ENCODE results near the gene PFDN5. TPM values are rescaled to one million over a fixed set of nuclear protein-coding genes. Genes with fewer than 3 reads are reported as not detected.

PFDN5 gene
- total and polyA plus RNA-seq, 10 of the 15 experiments (the other 5 are each of a cell fraction or from before 2014, with no cell fraction given): 300 to 1,596 (median 495) TPM

GRCh38 chr12:53324779-53325510 lies 29.6 kb downstream of the PFDN5 start (continued):
- TF ChIP-seq CEBPB (IDR thresholded peaks at IDR 0.05; ENCODE audit: borderline replicate concordance in 1 of 2, low read depth in 2 of 2, low read length in 2 of 2): no peak
- no peak for TF ChIP-seq BCLAF1 (IDR thresholded peaks at IDR 0.05)
- no peak for TF ChIP-seq ZBTB4 (CRISPR knock-in tag; IDR thresholded peaks at IDR 0.05)
- no peak for TF ChIP-seq NFXL1 (IDR thresholded peaks at IDR 0.05; ENCODE audit: borderline replicate concordance)
- TF ChIP-seq DPF2 (IDR thresholded peaks at IDR 0.05): peak; percentile 59; the same call in 1 of the 2 replicates
- no peak for TF ChIP-seq ZBTB11 (CRISPR knock-in tag; IDR thresholded peaks at IDR 0.05)
- TF ChIP-seq CREM (IDR thresholded peaks at IDR 0.05; ENCODE audit: low read depth): no peak
- no peak for TF ChIP-seq EED (IDR thresholded peaks at IDR 0.05; ENCODE audit: low read depth)
- TF ChIP-seq MEF2A (IDR thresholded peaks at IDR 0.05; ENCODE audit: insufficient read depth, low read depth, low read length): no peak
- no peak for TF ChIP-seq PKNOX1 (IDR thresholded peaks at IDR 0.05)
- no peak for TF ChIP-seq ATF7 (IDR thresholded peaks at IDR 0.05; ENCODE audit: low read depth)
- TF ChIP-seq MEF2B (IDR thresholded peaks at IDR 0.05; ENCODE audit: partially characterized antibody, poor library complexity, severe bottlenecking): no peak
- no peak; the same call in 1 of the 2 replicates for TF ChIP-seq HDGF (IDR thresholded peaks at IDR 0.05)
- no peak for TF ChIP-seq SIX5 (IDR thresholded peaks at IDR 0.05; ENCODE audit: low read depth, low read length, severe bottlenecking)

All from GM12878 (cell line).